ENCODE data around the gene PRAF2.
A peak's percentile ranks its signal among the peaks of the same experiment; 100 is the strongest.

Gene PRAF2

DNA sequence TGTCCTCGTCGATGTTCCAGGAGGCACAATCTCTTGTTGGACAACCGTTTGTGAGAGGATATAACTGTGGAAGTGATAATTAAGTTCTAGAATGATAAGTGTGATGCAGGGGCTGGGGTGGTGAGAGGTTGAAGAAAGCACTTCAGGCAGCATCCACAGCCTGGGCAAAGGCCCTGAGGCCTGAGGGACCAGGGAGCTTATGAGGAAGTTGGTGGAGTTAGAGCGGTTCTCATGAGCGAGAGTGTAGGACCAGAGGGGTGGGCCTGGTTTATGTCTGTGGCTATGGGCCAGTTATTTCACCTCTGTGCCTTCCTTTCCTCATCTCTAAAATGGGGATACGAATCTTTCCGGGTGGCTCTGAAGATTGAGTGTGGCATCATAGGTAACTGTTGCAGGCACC is 12.3 kb downstream of the PRAF2 start:
- H3K4me3 ChIP-seq (replicated peaks in 1 of 2; ENCODE audit: low read depth in 2 of 2, low read length in 2 of 2): no peak overlapping the region
- TF ChIP-seq CTCF (IDR thresholded peaks at IDR 0.05; ENCODE audit: low read depth, low read length): no peak
- no peak for DNase-seq (ENCODE audit: low read depth in 2 of 2)

DNA sequence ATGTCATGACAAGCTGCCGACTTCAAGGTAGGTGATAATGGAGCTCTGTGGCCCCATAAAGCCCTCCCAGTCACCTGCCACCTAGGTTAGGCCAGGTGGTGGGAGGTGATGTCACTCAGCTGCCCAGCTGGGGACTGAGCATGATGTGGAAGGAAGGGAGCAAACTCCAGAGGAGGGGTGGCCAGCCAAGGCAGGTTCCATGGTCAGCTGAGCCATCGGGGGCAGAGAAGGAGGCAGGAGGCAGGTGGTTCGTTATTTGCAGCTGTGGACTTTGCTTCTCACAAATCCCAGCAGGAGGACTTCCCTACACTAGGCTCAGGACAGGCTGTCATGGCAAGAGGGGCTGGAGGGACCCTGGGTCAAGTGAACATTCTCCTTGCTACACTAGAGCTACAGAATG is 12.9 kb downstream of the PRAF2 start:
- no peak for TF ChIP-seq CTCF (IDR thresholded peaks at IDR 0.05; ENCODE audit: low read depth, low read length)
- no peak for DNase-seq (ENCODE audit: low read depth in 2 of 2)
- no peak overlapping the region for H3K4me3 ChIP-seq (replicated peaks in 1 of 2; ENCODE audit: low read depth in 2 of 2, low read length in 2 of 2)

DNA sequence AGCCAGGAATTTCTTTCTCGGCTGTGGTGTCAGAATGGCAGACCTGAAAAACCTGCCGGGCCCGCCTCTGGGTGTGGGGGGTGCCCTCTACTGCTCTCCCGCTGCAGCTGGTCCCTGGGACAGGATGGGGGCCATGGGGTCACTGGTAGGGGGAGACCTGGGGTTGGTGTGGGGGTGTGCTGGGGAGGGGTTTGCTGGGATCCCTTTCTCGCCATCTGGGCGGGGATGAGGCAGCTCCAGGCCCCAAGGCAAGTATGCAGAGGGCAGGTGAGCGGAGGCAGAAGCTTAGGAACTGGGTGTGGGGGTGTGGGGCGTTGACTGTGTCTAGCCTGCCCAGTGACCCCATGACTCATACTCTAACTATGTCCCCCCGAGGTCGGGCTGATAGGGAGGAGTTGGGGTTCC is 14.1 kb downstream of the PRAF2 start:
- no peak for DNase-seq (ENCODE audit: low read depth in 2 of 2)
- no peak for TF ChIP-seq CTCF (IDR thresholded peaks at IDR 0.05; ENCODE audit: low read depth, low read length)
- H3K4me3 ChIP-seq (replicated peaks in 1 of 2; ENCODE audit: low read depth in 2 of 2, low read length in 2 of 2): no peak overlapping the region

DNA sequence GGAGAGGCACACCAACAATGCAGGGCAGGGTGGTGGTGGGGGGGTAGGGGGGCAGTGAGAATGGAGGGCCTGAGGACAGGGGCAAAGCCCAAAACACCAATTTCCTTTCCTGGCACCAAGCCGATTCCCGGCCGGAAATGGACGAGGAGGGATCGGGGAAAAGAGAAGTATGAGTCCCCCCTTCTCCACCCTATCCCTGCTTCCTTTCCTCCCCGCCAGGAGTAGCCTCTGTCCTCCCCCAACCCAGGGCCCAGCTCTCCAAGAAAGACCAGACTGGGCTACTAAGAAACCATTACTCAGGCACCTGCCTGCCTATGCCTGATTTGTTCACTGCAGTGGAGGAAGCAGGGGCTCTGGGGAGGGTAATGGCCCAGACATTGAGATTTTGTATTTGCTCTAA is 14.6 kb downstream of the PRAF2 start:
- DNase-seq (ENCODE audit: low read depth in 2 of 2): no peak
- no peak overlapping the region for H3K4me3 ChIP-seq (replicated peaks in 1 of 2; ENCODE audit: low read depth in 2 of 2, low read length in 2 of 2)
- TF ChIP-seq CTCF (IDR thresholded peaks at IDR 0.05; ENCODE audit: low read depth, low read length): no peak

GRCh38 chrX:49058794-49059193 is 15.0 kb downstream of the PRAF2 start, which contains the start of gene CCDC120:
CCDC120 (plus strand) TSS chrX:49058999; CDS start chrX:49062042, 3,043 bp downstream.
- no peak for DNase-seq (ENCODE audit: low read depth in 2 of 2)
- H3K4me3 ChIP-seq (replicated peaks in 1 of 2; ENCODE audit: low read depth in 2 of 2, low read length in 2 of 2): no peak within 1 kb of the TSS
- TF ChIP-seq CTCF (IDR thresholded peaks at IDR 0.05; ENCODE audit: low read depth, low read length): no peak

- no peak for DNase-seq (ENCODE audit: low read depth in 2 of 2)
- H3K4me3 ChIP-seq (replicated peaks in 1 of 2; ENCODE audit: low read depth in 2 of 2, low read length in 2 of 2): peak overlapping the region; percentile 49 to 52
- no peak for TF ChIP-seq CTCF (IDR thresholded peaks at IDR 0.05; ENCODE audit: low read depth, low read length)
Observed at GRCh38 chrX:49054073-49054762, 19.6 kb downstream of the PRAF2 start.
